DMS 273 (cell line): Measurements from ENCODE around the gene CHAD.
A peak's percentile ranks its signal among the peaks of the same experiment; 100 is the strongest.

ENCODE experiments used
- DNase-seq: peaks from one replicate; lab custom pipeline; 2025; ENCODE audit not compliant: unreplicated experiment; lab: John Stamatoyannopoulos, UW

The CHAD gene

DNA sequence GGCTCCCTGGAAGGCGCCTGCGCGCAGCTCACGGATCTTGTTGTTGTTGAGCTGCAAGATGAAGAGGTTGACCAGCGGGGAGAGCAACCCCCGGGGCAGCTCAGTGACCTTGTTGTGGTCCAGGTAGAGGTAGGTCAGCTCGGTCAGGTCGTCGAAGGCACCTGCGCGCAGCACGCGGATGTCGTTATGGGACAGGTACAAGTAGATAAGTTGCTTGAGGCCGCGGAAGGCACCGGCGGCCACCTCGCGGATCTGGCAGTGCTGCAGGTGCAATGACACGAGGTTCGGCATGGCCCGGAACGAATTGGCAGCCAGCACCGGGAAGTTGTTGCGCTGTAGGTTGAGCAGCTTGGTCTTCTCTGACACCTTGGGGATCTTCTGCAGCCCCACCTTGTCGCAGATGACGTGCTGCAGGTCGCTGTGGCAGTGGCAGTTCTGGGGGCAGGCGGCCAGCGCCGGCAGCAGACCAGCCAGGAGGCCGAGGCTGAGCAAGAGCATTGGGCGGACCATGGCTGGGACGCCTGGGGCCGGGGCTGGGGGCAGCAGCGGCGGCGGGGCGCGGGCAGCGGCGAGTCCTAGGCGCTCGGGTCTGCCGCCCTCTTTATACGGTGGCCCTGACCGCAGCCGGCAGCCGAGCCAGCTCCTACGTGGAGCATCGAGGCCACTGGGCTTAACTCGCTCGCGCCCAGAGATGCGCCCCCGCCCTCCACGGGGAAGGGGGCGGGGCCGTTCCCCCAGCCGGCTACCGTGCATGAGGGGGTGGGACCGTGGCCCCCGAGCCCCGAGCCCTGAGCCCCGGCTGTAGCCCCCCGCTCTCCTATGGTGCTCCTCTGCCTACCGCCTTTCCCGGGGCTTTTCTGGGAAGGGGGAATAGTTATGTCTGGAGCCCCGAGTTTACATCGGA is at the start of gene CHAD:
CHAD (minus strand) TSS at position 577 of the 904 bp plus-strand sequence; CDS start at position 510, 67 bp downstream.
- DNase-seq = no peak

- no peak for DNase-seq
Measured at GRCh38 chr17:50517504-50518383, 49.1 kb upstream of the CHAD start.

- no peak for DNase-seq
Measured at GRCh38 chr17:50517011-50517410, 48.3 kb upstream of the CHAD start.

- no peak for DNase-seq
Measured at GRCh38 chr17:50514936-50515702, 46.4 kb upstream of the CHAD start.

GRCh38 chr17:50514388-50514787 is 45.7 kb upstream of the CHAD start:
- DNase-seq = no peak

DNA sequence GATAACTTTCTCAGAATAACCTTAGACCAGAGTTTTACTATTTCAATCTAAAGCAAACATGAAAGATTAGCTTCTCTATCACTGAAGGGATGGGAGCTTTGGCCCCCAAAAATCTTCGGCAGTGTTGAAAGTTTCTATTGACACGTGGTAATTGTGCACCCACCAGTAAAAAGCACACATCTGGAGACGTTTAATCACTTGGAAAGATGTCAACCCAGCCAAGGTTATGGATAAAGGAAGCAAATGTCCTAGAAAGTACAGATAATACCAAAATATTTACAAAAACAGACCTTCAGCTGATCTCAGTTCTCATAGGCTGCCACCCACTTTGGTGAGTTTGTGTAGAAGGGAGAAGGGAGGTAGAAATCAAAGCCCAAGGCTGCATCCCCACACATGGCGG is 44.8 kb upstream of the CHAD start:
- DNase-seq = no peak

GRCh38 chr17:50511058-50511457 is 42.4 kb upstream of the CHAD start:
- DNase-seq = peak; percentile 44

DNA sequence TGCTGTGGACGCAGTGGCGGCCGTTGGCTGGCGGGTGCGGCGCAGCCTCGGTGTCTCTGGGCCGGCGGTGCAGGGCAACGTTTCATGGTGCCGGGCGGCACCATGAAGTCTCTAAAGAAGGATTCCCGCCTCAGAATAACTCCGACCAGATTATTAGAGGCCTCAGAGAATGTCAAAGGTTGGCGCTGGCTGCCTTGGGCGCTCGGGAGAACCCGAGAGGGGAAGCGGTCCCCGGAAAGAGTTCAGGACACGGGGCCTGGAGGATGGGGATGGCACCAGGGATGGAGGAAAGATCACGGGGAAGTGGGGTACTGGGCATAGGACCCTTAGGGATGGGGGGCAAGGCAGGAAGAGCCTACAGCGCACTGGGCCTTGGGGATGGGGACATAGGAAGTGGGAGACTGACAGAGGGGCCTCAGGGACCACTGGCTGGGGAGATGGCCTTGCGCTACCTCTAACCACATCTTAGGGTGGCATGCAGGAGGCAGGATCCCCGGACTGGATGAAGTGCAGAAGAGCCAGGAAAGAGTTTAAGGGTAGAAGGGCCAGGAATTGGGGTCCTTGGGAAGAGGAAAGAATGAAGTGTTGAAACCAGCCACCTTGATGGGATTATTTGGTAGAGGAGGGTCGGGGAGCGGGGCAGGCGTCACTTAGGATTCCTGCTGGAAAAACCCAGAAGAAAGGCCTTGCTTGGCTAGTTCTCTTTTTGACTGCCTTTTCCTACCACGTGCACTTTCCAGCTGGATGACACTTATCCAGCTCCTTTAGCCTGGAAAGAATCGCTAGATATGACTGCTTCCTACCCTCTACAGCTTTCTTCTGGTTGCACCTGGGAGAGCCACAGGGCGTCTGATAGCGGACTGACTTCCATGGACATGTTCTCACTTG is 40.1 kb upstream of the CHAD start:
- DNase-seq = no peak

DNA sequence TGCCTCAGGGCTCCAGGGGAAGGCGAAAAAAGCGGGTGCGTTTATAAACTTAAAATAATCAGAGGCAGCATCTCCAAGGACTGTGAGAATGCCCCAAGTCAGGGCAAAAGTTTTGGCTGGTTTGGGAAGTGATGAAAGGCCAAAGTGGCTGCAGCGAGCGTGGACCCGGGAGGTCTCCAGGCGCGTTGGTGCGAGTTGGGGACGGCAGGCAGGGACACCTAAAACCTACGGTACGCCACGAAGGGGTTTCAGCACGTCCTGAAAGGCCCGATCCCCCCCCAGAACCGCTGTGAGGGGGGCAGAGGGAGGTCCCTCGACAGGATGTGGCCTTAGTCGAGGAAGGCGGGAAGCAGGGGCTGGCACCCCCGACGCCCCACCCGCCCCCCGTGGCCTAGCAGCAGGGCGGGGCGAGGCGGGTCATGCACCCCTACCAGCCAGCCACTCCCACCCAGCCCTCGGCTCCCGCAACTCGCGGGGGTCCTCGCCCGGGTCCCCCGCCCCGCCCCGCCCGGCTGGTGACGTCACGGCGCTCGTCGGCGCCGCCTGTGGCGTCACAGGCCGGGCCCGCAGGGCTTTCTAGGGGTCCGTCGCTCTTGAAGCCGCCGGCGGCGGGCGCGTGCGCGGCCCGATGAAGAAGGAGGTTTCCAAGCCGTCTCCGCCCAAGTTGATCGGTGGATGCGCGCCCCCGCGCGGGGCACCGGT is 39.3 kb upstream of the CHAD start, which contains the start of gene MYCBPAP:
MYCBPAP (plus strand) TSS at position 569 of the 702 bp plus-strand sequence. CDS start 236 bp downstream, outside the sequence.
- peak; percentile 81 for DNase-seq

- no peak for DNase-seq
Measured at GRCh38 chr17:50506298-50506697, 37.6 kb upstream of the CHAD start.

GRCh38 chr17:50505591-50506130 is 37.0 kb upstream of the CHAD start:
- no peak for DNase-seq

DNA sequence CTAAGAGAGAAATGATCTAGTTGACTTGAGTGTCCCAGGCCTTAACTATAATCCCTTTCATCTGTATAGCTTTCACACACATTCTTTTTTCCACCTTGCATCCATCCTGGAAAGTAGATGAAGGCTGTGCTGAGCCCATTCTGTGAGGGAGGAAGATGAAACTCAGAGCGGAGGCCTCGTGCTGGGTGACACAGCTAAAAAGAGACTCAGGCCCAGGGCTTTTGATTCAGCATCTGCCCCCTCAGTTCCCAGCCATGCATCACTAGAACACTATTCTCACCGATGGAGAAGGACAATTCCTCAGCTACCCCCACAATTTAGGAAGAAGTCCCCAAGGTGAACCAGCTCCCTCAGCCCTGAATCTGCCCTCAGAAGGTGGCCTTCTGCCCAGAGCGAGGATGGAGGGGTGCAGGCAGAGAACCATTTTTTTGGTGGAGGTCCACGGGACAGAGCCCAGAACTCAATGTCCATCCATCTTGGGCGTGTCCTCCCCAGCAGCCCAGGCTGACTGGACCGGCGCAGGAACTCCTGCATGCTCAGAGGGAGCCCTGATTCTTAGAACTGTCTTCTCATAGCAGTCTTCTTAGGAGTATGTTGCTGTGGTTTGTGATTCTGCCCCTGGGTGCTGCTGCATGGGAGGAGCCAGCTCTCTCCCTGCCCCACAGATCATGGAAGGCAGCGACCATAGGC is 33.8 kb upstream of the CHAD start:
- no peak for DNase-seq

GRCh38 chr17:50501054-50501453 is 32.4 kb upstream of the CHAD start:
- DNase-seq = peak; percentile 64

DNA sequence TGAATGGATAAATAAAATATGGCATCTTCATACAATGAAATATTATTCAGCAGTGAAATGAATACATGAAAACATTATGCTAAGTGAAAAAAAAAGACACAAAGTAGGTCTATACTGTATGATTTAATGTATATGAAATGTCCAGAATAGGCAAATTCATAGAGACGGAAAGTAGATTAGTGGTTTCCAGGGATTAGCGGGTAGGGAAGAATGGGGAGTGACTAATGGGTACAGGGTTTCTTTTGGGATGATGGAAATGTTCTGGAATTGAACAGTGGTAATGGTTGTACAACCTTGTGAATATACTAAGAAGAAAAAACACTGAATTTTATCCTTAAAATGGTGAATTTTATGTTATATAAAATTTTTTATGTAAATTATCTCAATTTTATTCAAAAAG is 31.0 kb upstream of the CHAD start:
- no peak for DNase-seq

- no peak for DNase-seq
Measured at GRCh38 chr17:50499270-50499669, 30.6 kb upstream of the CHAD start.

DNA sequence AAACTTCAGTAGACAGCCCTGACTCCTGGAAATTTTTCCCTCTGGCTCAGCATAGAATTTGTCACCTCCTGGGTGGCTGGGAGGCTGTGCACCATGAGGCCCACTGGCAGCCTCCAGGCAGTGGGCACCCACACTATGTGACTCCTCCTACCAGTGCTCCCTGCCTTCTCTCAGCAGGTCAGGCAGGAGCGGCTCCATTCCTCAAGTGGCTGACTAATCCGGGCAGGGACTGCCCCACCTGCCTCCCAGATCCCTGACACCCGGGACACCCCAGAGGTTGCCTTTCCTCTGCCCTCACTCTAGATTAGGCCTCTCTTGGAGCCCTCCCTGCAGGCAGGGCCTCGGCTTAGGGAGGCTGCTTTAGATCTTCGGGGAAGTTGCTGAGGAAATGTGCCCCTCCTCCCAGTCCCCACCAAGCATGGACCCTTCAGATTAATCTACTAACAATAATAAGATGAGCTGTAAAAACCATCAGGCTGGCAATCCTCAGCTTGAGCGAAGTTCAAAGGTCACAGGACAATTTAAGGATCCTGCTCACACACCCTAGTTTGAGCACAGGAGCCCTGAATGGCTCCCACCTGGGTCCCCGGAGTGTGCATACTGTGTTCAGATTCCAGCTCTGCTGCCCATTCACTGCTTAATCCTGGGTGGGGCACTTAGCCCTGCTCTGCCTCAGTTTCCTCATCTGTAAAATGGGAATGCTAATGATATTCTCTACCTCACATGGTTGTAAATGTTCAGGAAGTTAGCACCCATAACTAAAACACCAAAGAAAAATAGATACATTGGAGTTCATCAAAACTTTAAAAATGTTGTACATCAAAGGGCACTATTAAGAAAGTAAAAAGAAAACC is 29.6 kb upstream of the CHAD start:
- DNase-seq = no peak

DNA sequence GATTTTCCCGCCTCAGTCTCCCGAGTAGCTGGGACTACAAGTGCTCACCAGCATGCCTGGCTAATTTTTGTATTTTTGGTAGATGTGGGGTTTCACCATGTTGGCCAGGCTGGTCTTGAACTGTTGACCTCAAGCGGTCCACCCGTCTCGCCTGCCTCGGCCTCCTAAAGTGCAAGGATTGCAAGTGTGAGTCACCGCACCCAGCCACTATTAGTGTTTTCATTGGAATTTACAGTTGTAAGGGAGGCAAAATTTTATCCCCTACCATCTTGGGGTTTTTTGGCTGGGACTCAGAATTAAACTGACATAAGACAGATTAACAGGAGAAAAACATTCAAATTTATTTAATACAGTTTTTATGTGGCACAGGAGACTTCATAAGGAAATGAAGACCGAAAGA is 27.2 kb upstream of the CHAD start:
- DNase-seq = no peak
